GM18951 (cell line): ENCODE results near the gene GH2.

Source experiments
- POLR2A ChIP-seq: IDR thresholded peaks from 4 replicates; pipeline ENCODE4 v1.6.1; 2011; ENCODE audit warnings: mild to moderate bottlenecking; ENCODE audit not compliant: insufficient read length, insufficient read depth; ENCODE audit errors: extremely low read depth
- in situ Hi-C: fragments of 300-500 bp; cut with MboI; formaldehyde crosslinking; loops from one replicate; pipeline ENCODE4 v1.12.0; 2022; ENCODE audit warnings: low sequenced_read_pairs, mixed read lengths, inconsistent platforms; ENCODE audit not compliant: unreplicated experiment

Gene GH2

DNA sequence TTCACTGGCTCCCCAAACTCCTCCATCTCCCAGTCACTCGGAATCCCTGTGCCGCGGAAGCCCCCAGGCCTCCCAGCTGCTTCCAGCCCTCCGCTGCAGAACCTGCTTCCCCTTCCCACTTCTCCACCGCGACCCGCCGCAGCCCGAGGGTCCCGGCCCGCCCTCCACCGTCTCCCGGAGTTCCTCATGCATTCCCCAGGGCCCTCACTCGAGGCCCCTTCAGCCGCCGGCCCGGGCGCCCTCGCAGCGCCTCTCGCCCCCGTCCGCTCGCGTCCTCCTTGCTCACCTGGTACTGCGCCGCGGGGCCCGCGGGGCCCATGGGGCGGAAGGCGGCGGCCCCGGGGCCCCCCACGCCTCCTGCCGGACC lies 39.6 kb downstream of the GH2 start:
- no peak for TF ChIP-seq POLR2A
- in situ Hi-C loops: no loop called here

DNA sequence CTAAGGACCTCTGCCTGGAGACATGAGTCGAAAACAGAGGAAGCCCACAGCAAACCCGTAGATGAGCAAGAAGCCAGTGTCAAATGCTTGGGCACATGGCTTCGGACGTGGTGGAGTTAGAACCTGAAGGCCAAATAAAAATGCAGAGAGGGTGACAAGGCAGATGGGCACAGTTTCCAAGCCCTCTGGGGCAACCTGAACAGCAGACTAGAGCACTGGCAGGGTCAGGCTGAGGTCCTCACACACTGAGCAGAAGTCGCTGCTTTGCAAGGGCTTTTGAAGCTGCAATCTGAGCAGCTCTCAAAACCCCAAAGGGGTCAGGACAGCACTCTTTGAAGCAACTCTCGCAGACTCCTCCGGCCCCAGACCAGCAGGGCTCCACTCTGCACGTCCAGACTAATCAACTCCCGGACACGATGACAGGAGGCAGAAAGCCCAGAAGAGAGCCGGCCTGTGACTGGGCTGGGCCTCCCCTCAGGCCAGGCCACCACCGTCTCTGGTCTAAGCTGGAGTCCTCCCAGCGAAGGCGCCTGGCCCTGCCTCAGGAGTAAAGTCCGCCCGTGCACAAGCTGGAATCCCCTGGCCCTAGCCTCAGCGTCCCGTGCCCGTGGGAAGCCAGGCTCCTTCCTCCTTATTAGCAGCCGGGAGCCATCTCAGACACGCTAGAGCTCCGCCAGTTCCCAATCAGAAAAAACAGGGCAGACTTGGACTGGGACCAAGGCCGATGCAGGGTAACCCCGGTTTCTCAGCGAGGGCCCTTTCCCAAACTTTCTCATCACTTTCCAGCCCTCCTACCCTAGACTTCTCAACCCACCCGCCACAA lies 40.2 kb downstream of the GH2 start:
- in situ Hi-C loops: no loop called here
- TF ChIP-seq POLR2A: no peak

DNA sequence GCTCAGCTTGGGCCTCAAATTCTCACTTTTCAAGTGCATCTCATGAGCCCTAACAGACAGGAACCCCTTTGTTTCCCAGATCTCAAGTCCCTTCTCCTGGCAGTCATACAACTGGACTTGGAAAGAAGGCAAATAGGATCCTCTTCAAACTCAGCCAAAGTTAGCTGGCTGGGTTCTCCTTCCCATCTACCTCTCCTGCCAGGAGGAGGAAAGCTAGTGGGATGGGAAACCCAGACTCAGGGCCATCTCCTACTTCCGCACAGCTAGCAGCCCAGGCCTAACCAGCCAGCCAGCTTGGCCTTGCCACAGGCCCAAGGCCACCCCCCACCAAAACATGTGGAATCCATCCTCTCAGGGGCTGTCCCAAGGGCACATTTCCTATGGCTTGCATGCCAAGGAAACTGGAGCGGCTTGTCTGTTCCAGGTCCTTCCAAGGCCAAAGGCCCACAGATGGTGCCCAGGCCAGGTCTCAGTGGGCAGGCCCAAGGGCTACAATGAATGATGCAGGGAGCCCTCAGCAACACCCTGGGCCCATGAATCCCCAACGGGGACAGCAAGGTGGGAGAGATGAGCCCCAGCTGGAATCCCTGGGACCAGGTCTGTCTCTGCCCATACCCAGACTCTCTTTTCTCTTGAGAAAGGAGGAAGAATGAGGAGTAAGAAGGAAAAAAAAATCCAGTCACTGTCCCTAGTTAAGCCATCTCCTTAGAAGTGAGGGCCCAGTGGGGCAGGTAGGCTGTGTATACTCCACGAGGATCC lies 41.0 kb downstream of the GH2 start:
- no peak for TF ChIP-seq POLR2A
- in situ Hi-C loops: no loop called here

DNA sequence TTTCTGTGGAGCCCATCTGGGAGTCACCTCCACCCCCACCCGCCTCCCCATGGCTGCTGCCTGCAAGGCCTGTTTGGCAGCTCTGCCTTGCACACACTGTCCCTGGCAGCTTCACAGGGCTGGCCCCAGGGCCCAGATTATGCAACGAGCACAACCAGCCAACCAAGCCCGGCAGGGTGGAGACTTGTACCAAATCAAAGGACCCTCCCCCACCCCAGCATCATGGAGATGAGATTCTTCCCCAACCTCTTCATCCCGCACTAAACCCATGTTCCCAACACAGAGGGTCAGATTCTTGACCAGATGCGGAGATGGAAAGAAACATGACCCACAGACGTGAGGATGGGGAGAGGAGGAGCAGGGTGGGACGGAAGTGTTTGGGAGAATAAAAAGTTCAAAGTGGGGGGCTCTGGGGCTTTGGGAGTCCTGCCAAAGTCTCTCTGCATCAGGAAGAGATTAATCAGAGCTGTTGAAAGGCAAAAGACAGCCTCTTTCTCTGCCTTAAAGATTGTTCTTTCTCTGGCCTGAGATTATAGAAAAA lies 43.0 kb downstream of the GH2 start:
- in situ Hi-C loops: no loop called here
- TF ChIP-seq POLR2A: no peak

DNA sequence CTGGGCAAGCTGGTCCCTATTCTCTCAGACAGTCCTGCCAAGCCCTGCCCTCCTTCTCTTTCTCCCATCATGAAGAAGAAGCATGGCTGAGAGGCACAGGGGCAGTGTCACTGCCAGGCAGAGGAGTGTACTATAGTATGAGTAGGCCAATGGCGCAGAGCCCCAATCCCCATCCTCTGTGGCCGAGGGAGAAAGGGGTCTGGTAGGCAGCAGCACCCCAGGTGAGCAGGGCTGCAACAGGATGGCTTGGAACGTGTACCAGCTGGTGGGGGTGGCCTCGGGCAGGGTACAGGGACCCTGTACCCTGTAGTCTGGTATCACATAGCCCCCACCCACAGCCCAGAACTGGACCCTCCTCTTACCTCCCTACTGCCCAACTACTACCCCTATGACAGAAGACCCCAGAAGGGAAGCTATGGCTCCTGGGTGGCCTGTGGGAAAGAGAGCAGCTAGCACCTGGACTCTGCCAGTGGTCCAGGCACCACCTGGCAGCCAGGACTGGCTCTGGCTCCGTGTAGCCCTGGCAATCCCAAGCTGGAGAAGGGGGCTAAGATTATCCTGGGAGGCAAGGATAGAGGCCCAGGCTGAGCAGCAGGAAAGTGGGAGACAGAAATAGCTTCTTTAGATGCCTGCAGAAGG lies 43.7 kb downstream of the GH2 start:
- in situ Hi-C loops: no loop called here
- TF ChIP-seq POLR2A: no peak

DNA sequence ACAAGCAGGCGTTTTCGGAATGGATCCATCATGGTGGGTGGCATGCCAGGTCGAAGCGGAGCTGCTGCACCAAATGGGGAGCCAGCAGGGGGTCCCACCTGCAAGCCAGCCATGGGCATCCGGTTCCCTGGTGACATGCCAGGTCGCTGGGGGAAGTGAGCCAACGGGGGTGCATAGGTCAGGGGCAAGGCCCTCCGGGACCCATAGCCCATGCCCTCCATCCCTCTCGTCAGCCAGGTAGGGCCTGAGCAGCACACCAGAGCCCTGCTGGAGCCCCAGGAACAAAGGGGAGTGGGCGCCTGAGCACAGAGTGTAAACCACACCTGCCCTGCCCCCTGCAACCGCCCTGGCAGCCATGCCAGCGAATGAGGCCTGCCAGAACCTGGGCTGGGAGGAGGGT lies 44.3 kb downstream of the GH2 start:
- TF ChIP-seq POLR2A: no peak
- in situ Hi-C loops: no loop called here

DNA sequence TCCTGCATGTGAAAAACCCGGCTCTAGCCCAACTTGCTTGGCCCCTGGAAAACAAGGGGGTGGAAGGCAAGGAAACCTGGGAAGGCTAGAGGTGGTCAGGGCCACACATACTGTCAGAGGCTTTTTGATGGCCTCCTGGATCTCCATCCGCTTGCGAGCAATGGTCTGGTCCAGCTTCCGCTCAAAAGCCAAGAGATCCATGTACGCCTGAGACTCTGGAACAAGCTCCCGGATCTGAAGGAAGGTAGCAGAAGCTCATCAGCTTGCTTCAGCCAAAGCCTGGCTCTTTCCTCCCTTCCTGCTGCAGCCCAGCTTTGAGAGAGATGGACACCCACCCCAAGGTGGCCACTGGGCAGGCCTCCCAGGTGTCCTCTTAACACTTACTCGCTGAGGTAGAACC lies 44.9 kb downstream of the GH2 start:
- in situ Hi-C loops: no loop called here

DNA sequence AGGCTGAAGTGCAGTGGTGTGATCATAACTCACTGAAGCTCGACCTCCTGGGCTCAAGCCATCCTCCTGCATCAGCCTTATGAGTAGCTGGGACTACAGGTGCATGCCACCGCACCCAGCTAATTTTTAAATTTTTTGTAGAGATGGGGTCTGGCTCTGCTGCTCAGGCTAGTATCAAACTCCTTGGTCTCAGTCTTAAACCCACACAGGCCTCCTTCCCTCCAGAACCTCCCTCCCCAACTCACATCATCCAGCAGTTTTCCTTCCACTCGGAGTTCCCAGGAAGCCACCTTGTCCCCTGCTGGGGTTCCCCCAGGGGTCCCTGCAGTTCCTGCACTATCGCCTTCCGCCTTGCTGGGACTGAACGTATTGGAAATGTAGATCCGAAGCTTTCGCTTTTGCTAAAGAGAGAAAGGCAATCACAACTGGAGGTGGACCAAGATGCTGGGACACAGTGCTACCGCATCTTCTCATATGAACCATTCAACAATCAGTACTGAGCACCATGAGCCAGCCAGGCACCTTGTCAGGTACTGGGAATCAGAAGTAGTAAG lies 46.5 kb downstream of the GH2 start:
- TF ChIP-seq POLR2A: no peak
- in situ Hi-C loops: no loop called here

More for the DNA sequence above, 44.9 kb downstream of the GH2 start:
- no peak for TF ChIP-seq POLR2A

DNA sequence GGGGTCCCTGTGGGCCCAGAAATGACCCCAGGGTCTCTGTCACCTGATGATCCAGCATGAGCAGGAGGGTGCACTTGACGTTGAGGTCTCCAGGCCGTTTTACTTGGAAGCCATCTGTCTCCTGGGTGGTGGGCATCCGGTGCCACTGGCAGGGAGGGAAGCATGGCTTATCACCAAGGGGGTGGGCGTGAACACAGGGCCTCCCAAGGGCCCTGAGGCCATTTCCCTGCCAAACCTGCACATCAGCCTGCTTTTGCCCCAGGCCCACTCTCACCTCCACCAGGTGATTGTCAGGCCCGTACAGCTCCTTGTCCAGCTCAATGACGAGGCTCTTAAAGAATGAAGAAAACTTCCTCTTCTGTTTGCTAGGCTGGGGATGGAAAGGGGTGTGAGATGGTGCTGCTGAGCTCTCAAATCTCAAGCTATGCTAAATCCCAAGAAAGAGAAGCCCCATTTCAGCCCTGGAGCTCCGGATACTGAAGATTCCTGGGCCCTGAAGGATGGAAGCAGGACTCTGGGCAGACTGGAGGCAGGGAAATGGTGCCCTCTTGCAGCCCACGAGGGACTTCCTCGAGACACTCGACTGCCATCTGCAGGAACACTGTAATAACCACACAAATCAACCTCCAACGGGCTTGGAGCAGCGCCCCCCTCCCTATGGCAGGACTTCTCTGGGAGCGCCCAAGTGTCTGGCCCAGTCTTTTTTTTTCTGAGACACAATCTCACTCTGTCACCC lies 47.1 kb downstream of the GH2 start:
- no peak for TF ChIP-seq POLR2A
- in situ Hi-C loops: no loop called here

DNA sequence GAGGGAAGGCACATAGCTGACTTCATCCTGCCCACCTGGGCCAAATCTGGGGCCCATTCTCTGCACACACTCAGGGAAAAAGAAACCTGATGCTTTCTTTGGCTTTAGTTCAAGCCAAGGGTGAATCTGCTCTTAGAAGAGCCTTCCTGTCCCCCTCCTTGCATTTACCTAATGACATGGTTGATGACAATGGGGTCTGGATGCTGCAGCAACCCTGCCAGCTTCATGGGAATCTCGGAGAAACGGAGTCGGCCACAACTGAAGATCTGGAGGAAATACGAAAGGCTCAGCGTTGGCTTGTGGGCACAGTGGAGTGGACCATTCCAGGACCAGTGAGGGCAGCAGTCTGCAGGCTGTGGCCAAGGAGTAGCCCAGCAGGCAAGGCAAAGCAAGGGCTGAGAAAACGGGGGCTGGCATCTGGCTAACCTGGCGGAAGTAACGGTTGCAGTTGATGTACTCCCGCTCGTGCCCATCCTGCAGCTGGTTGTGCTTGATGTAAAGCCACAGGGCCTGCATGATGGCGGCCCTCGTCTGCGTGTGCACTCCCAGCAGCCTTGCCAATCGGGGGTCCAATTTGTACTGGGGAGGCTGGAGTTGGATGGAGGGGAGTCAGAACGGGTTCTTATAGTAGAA lies 47.9 kb downstream of the GH2 start:
- in situ Hi-C loops: no loop called here
- TF ChIP-seq POLR2A: peak; percentile 6

DNA sequence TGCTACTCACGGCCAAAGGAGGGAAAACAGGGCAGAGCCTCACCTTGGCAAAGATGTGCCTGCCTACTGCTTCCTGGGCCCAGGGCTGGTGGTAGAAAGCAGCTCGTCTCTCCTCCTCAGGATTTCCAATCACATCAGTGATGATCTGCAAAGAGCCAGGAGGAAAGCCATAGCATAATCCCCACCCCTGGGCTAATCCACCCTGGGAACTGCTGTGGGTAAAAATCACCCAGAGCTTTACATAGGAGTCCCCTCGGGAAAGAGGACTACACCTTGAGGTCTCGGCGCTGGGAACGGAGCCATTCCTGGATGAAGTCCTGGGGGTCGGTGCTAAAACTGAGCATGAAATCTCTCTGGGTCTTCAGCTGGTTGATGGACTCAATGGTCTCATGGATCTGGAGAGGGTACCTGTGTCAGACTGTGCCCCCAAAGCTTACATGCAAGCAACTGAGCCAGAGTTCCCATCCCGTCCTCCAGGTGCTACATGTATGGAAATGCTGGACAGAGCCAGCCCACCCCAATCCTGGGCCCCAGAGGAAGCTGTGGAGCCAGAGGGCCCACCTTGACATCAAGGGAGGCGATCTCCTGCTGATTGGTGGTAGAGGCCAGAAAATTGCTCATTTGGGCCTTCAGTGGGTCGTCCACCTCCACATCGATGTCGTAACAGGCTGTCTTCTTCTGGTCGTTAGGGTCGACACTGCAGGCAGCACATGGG lies 48.6 kb downstream of the GH2 start:
- TF ChIP-seq POLR2A: peak; percentile 20

More for the DNA sequence above, 48.6 kb downstream of the GH2 start:
- in situ Hi-C loops: no loop called here
